ENCODE results near the gene GNAO1. TPM values are rescaled to one million over a fixed set of nuclear protein-coding genes. Genes with fewer than 3 reads are reported as not detected.

The GNAO1 gene
- total RNA-seq, 1 donor, result not detected

DNA sequence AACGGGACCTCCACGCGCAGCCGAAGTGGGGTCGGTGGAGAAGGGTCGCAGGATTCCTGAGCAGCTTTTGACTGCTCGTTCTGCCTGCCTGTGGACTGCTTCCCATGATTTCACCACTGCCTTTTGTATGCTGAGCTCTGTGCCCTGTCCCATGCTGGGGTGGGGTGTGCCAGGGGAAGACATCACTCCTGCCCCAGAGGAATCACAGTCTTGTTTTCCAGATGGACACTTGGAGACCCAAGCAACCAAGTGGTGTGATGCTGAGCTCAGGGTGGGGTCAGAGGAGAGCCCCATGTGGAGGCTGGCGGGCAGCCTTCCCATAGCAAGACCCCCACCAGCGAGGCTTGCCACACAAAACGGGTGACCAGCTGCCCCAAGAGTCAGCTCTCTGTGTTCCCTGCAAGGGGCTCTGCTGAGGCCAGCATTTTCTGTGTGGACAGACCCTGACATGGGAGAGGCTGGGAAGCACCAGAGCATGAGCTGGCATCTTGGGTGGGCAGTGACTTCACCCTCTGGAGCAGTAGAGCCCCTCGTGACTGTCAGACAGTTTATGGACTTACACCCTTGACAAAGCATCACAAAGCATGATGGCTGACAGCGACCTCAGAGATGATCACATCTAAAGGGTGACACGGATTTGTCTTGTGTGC, 111.9 kb downstream of the GNAO1 start:
- Histone ChIP-seq H3K4me3 (ENCODE audit: insufficient read depth, low read length) (no peak overlapping the region), H3K79me2 (ENCODE audit: insufficient read depth, low read length) (no peaks in the 10 kb centered on the region), H2AFZ (ENCODE audit: low read length) (no peak overlapping the region), H4K20me1 (ENCODE audit: insufficient read depth, low read length) (no peaks in the 10 kb centered on the region), H3K27ac (ENCODE audit: low read depth, low read length) (no peak overlapping the region), H3K4me1 (ENCODE audit: insufficient read depth, low read length) (peaks cover 11% of the 10 kb centered on the region), H3K4me2 (ENCODE audit: insufficient read depth, low read length) (no peak overlapping the region), H3K36me3 (ENCODE audit: insufficient read depth, low read length) (no peaks in the 10 kb centered on the region), H3K27me3 (ENCODE audit: insufficient read depth, low read length) (peaks cover 15% of the 10 kb centered on the region), H3K9me3 (ENCODE audit: low read depth, low read length) (no peaks in the 10 kb centered on the region)
- TF ChIP-seq, protein P1, sequence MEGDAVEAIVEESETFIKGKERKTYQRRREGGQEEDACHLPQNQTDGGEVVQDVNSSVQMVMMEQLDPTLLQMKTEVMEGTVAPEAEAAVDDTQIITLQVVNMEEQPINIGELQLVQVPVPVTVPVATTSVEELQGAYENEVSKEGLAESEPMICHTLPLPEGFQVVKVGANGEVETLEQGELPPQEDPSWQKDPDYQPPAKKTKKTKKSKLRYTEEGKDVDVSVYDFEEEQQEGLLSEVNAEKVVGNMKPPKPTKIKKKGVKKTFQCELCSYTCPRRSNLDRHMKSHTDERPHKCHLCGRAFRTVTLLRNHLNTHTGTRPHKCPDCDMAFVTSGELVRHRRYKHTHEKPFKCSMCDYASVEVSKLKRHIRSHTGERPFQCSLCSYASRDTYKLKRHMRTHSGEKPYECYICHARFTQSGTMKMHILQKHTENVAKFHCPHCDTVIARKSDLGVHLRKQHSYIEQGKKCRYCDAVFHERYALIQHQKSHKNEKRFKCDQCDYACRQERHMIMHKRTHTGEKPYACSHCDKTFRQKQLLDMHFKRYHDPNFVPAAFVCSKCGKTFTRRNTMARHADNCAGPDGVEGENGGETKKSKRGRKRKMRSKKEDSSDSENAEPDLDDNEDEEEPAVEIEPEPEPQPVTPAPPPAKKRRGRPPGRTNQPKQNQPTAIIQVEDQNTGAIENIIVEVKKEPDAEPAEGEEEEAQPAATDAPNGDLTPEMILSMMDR (IDR thresholded peaks at IDR 0.05; ENCODE audit: extremely low read depth, low read depth, low read length), result no peak
- DNase-seq (ENCODE audit: insufficient read length, low spot score, missing footprints), result no peak

DNA sequence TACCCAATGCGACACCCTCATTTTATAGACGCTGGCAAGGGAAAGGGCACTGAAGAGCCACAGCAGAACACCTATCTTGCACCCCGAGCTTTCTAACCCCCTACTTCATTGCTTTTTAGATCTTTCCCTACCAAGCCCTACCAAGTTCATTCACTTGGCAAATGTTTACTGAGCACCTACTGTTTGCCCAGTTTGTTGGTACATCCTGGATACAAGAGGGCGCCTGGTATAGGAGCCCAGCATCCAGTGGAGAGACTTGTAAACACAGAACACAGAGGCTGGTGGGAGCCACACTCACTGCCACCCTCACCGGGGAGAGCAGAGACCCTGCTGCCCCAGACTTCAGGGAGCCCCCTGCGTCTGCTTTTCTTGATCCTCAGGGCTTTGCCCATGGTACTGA, 112.6 kb downstream of the GNAO1 start:
- DNase-seq (ENCODE audit: insufficient read length, low spot score, missing footprints), result peak; percentile 27
- Histone ChIP-seq H2AFZ (ENCODE audit: low read length) (no peak overlapping the region), H3K79me2 (ENCODE audit: insufficient read depth, low read length) (no peaks in the 10 kb centered on the region), H3K27me3 (ENCODE audit: insufficient read depth, low read length) (peaks cover 15% of the 10 kb centered on the region), H3K4me2 (ENCODE audit: insufficient read depth, low read length) (no peak overlapping the region), H3K36me3 (ENCODE audit: insufficient read depth, low read length) (no peaks in the 10 kb centered on the region), H3K4me3 (ENCODE audit: insufficient read depth, low read length) (no peak overlapping the region), H3K9me3 (ENCODE audit: low read depth, low read length) (no peaks in the 10 kb centered on the region), H4K20me1 (ENCODE audit: insufficient read depth, low read length) (no peaks in the 10 kb centered on the region), H3K4me1 (ENCODE audit: insufficient read depth, low read length) (peaks cover 11% of the 10 kb centered on the region), H3K27ac (ENCODE audit: low read depth, low read length) (no peak overlapping the region)
- TF ChIP-seq, protein P1 (IDR thresholded peaks at IDR 0.05; ENCODE audit: extremely low read depth, low read depth, low read length), result no peak

DNA sequence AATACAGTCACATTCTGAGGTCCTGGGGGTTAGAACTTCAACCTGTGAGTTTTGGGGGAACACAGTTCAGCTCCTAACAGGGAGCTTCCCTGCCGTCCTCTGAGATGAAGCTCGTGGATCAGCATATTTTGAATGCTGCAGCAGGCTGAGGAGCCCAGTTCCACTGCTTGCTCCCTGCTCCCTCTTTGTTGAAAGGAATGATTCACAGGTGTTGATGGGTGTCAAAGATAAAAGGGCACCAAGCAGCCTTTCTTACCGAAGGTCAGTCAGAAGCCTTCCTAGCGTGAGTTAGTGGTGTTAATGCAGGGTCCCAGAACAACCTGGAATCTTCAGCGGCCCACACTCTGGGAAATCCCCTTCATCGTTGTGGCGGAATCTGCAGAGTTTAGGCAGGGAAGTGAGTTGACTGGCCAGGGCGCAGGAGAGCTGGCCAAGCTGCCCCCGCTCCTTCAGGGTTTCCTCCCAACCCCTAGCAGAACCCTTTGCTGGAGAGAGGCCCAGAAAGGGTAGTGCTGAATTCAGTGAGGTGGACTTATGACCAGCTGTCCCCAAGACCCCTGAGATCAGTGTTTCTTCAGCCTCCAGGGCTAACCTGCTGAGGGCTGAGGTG, 114.8 kb downstream of the GNAO1 start:
- peak; percentile 71 for DNase-seq (ENCODE audit: insufficient read length, low spot score, missing footprints)
- no peaks in the 10 kb centered on the region for H4K20me1 ChIP-seq (ENCODE audit: insufficient read depth, low read length)
- H3K27me3 ChIP-seq (ENCODE audit: insufficient read depth, low read length), result peaks cover 15% of the 10 kb centered on the region
- H3K4me2 ChIP-seq (ENCODE audit: insufficient read depth, low read length), result no peak overlapping the region
- no peaks in the 10 kb centered on the region for H3K79me2 ChIP-seq (ENCODE audit: insufficient read depth, low read length)
- no peak overlapping the region for H2AFZ ChIP-seq (ENCODE audit: low read length)
- H3K36me3 ChIP-seq (ENCODE audit: insufficient read depth, low read length), result no peaks in the 10 kb centered on the region
- H3K9me3 ChIP-seq (ENCODE audit: low read depth, low read length), result no peaks in the 10 kb centered on the region
- no peak overlapping the region for H3K27ac ChIP-seq (ENCODE audit: low read depth, low read length)
- TF ChIP-seq, protein P1 (IDR thresholded peaks at IDR 0.05; ENCODE audit: extremely low read depth, low read depth, low read length), result no peak
- peaks cover 5% of the 10 kb centered on the region for H3K4me1 ChIP-seq (ENCODE audit: insufficient read depth, low read length)
- H3K4me3 ChIP-seq (ENCODE audit: insufficient read depth, low read length), result no peak overlapping the region

DNA sequence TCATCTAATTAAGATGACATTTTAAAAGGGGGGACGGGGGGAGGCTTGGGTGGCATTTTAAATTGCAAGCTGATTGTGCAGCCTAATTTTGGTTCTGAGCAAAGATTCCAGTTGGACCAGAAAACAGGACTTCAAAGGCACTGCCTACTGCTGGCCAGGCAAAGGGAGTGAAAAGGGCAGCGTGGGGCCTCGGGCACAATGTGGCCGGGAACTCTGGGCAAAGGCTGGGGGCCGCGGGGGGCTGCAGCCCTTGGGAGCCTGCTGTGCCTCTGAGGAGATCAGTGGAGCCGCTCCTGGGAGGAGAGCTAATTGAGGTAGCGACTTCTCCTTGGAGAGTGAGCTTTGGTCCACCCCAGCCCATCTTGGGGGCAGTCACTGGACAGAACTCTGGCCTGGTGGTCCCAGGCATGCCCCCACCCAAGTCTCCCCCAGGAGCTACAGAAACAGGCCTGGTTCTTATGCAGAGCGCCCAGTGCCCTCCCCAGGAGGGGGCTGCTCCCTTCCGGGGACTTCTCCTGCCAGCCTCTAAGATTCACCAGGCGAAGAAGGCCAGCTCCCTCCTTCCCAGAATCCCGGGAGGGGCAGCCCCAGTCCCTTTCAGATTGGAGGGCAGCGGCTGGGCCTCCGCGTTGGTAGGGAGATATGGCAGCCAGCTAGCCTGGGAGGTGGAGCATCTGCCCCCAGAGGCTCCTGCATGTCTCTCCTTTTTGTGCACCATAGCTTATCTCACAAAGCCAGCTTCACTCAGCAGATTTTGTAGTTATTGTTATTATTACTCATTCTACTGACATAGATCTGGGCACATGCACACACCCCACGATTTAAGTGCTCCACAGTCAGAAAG, 115.6 kb downstream of the GNAO1 start:
- no peaks in the 10 kb centered on the region for H3K4me1 ChIP-seq (ENCODE audit: insufficient read depth, low read length)
- no peak overlapping the region for H2AFZ ChIP-seq (ENCODE audit: low read length)
- H3K79me2 ChIP-seq (ENCODE audit: insufficient read depth, low read length), result no peaks in the 10 kb centered on the region
- H3K9me3 ChIP-seq (ENCODE audit: low read depth, low read length), result no peaks in the 10 kb centered on the region
- H4K20me1 ChIP-seq (ENCODE audit: insufficient read depth, low read length), result no peaks in the 10 kb centered on the region
- peaks cover 15% of the 10 kb centered on the region for H3K27me3 ChIP-seq (ENCODE audit: insufficient read depth, low read length)
- H3K27ac ChIP-seq (ENCODE audit: low read depth, low read length), result no peak overlapping the region
- peak; percentile 39 for DNase-seq (ENCODE audit: insufficient read length, low spot score, missing footprints)
- H3K4me3 ChIP-seq (ENCODE audit: insufficient read depth, low read length), result no peak overlapping the region
- TF ChIP-seq, protein P1 (IDR thresholded peaks at IDR 0.05; ENCODE audit: extremely low read depth, low read depth, low read length), result no peak
- no peaks in the 10 kb centered on the region for H3K36me3 ChIP-seq (ENCODE audit: insufficient read depth, low read length)
- H3K4me2 ChIP-seq (ENCODE audit: insufficient read depth, low read length), result no peak overlapping the region

All from osteoblast (primary cell).